Gastroesophageal sphincter (tissue), 3 donors: Measurements from ENCODE around the gene SLC35F3.

Experiments used
- CTCF ChIP-seq, 4 experiments: fragments of 200-600 bp in 2 of 4; fragments of 450-650 bp in 2 of 4; sonication (generic) in 1 of 4; IDR thresholded peaks; one replicate each; pipeline ENCODE4 v1.5.1; 2017 to 2019; ENCODE audit warnings: antibody characterized with exemption in 4 of 4, mild to moderate bottlenecking in 2 of 4, moderate library complexity in 2 of 4
- EP300 ChIP-seq: sonication (generic); formaldehyde crosslinking; IDR thresholded peaks from one replicate; pipeline ENCODE4 v1.6.1; 2017; ENCODE audit warnings: antibody characterized with exemption, mild to moderate bottlenecking
- POLR2A ChIP-seq, 2 donors: fragments of 450-650 bp; IDR thresholded peaks; one replicate each; pipeline ENCODE4 v1.6.1; 2017; ENCODE audit warnings: antibody characterized with exemption in 2 of 2, mild to moderate bottlenecking in 2 of 2, moderate library complexity in 1 of 2

- TF ChIP-seq EP300 (no peak), CTCF (IDR thresholded peaks at IDR 0.05) (no peak), POLR2A (IDR thresholded peaks at IDR 0.05) (no peak)
Measured at GRCh38 chr1:234148350-234148749, 243.9 kb downstream of the SLC35F3 start.
